NT2/D1 (cell line): Measurements from ENCODE around the gene CDC42BPA.

Experiments
- SUZ12 ChIP-seq: IDR thresholded peaks from 2 replicates; pipeline ENCODE4 v1.6.1; 2011; ENCODE audit not compliant: insufficient read length, insufficient read depth; ENCODE audit errors: extremely low read depth
- YY1 ChIP-seq: IDR thresholded peaks from 2 replicates; pipeline ENCODE4 v1.6.1; 2011; ENCODE audit not compliant: insufficient read length, insufficient read depth
- ZNF274 ChIP-seq: IDR thresholded peaks from 2 replicates; pipeline ENCODE4 v1.6.1; 2011; ENCODE audit warnings: mild to moderate bottlenecking, low read depth, low read length

DNA sequence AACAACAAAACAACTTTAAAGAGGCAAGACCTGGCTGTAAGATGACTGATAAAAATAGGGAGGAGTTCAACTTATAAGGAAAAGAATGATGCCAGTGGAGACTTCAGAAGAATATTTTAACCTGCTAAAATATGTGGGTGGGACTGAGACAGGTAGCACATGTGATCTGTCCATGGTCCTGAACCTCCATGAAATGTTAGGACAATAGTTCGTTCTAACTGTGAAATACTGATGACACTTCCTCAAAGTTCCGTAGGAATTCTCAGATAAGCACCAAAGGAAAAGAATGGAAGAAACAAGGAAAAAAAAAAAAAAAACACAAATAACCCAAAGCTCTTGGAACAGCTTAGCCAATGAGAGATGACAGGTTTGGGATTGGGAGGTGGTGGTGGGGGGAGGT, 44.7 kb downstream of the CDC42BPA start:
- no peak for TF ChIP-seq YY1
- TF ChIP-seq ZNF274 = no peak
- TF ChIP-seq SUZ12 = no peak
